Ramos (cell line): ENCODE results near the gene PTPA.
"Not testable (repeated sequence)": the region's sequence is repeated elsewhere in the genome, so short reads cannot be mapped to it uniquely, and the experiment has no call there.

ENCODE experiments used
- in situ Hi-C: fragments of 300-500 bp; cut with MboI; formaldehyde crosslinking; loops from one replicate; pipeline ENCODE4 v1.14.3; 2022; ENCODE audit warnings: low sequenced_read_pairs; ENCODE audit not compliant: unreplicated experiment

PTPA gene

DNA sequence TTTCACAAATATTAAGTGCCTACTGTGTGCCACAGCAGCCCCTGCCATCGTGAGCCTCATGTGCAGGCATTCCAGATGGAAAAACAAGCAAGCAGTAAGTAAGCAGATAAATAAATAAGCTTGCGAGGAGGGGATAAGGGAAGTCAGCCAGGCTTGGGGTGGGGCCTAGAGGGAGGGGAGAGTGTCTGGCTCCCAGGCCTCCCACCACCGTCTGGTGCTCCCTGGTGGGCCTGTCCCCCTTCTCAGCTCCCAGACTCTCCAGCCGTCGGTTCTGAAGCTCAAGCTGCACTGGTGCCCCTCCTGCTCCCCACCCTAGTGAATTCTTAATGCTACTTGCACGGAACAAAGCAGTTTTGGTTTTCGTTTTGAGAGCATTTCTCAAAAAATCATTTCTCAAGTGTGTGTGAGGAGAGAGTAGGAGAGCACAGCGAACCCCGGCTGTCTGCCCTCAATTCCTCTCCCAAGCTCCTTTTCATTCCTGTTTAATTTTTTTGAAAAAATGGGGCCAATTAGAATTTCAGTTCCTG is 73.4 kb downstream of the PTPA start:
- in situ Hi-C loops, result no loop called here

GRCh38 chr9:129185402-129185801 is 74.2 kb downstream of the PTPA start:
- in situ Hi-C loops, result no loop called here

GRCh38 chr9:129185991-129186390 is 74.8 kb downstream of the PTPA start:
- in situ Hi-C loops, result no loop called here

- in situ Hi-C loops, result no loop called here
Observed at GRCh38 chr9:129187042-129187441, 75.8 kb downstream of the PTPA start.

DNA sequence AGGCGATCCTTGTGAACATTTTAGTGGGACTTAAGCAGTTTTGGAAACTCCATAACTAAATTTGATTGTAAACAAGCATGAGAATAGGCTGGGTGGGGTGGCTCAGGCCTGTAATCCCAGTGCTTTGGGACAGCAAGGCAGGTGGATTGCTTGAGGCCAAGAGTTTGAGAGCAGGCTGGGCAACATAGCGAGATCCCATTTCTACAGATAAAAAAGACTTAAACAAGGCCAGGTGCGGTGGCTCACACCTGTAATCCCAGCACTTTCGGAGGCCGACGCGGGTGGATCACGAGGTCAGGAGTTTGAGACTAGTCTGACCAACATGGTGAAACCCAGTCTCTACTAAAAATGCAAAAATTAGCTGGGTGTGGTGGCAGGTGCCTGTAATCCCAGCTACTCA is 78.8 kb downstream of the PTPA start:
- in situ Hi-C loops, result not testable (repeated sequence)

- in situ Hi-C loops, result no loop called here
Observed at GRCh38 chr9:129191234-129191633, 80.0 kb downstream of the PTPA start.

GRCh38 chr9:129193655-129194054 is 82.4 kb downstream of the PTPA start:
- in situ Hi-C loops, result no loop called here

- in situ Hi-C loops, result no loop called here
Observed at GRCh38 chr9:129194221-129194620, 83.0 kb downstream of the PTPA start.

DNA sequence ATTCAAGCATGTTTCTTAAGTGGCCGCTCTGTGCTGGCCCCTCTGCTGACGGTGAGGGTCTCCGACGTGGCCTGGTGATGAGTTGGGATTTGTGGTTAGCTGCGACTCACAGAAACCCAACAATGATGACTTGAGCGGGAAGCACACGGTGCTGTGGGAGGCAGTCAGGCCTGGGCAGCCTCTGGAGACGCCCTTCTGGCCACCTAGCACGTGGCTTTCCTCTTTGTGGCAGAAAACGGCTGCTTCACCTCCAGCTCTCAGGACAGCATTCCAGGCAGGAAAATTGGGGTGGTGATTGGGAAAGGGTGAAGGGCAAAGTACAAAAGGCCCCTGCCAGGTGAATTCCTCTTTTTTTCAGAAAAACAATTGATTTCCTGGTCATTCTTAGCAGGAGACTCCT is 84.4 kb downstream of the PTPA start:
- in situ Hi-C loops, result no loop called here

DNA sequence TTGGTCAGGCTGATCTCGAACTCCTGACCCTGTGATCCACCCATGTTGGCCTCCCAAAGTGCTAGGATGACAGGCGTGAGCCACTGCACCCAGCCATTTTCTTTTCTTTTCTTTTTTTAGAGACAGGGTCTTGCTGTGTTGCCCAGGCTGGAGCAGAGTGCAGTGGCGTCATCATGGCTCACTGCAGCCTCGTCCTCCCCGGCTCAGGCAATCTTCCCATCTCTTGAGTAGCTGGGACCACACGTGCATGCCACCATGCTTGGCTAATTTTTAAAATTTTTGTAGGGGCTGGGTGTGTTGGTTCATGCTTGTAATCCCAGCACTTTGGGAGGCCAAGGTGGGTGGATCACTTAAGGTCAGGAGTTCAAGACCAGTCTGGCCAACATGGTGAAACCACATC is 85.8 kb downstream of the PTPA start:
- in situ Hi-C loops, result not testable (repeated sequence)

DNA sequence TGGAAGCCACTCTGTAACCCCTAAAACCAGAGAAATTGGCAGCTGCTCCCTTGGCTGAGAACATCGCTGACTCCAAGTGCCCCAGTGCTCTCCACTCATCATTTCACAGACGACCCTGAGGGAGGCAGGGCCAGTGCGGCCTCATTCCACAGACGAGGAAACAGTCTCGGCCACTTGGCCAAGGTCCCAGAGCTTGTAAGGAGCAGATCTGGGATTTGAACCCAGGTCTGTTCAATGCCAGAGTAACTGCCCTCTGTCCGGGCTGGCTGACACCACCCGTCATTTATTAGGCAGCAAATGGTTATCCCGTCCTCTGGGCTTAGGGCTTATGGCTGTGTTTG is 86.7 kb downstream of the PTPA start:
- in situ Hi-C loops, result no loop called here
